ENCODE measurements around the gene SPPL3. TPM values are rescaled to one million over a fixed set of nuclear protein-coding genes. Genes with fewer than 3 reads are reported as not detected.

Gene SPPL3
- total and polyA plus RNA-seq, 8 donors = 5.0 to 63.4 (median 18.0) TPM

- no peak for DNase-seq
- intact Hi-C loops (cut with DNase I; ENCODE audit: low total_unique reads) = no loop called here
- Histone ChIP-seq H3K27me3 (no peaks in the 10 kb centered on the region), H3K36me3 (no peaks in the 10 kb centered on the region), H3K4me1 (peaks cover 19 to 82% (median 66%) of the 10 kb centered on the region in 4 donors), H3K4me3 (no peak overlapping the region), H3K9me3 (no peaks in the 10 kb centered on the region), H3K27ac (peak overlapping the region in 3 of 5 donors; percentile 3 to 61 (median 5))
- 67 to 77% (median 74%) methylated on average over 4 of the region's 4 CpGs for WGBS, 5 donors
- no peak for TF ChIP-seq POLR2A (IDR thresholded peaks at IDR 0.05)
These were observed 69.5 kb downstream of the SPPL3 start for GRCh38 chr12:120834489-120835303.

DNA sequence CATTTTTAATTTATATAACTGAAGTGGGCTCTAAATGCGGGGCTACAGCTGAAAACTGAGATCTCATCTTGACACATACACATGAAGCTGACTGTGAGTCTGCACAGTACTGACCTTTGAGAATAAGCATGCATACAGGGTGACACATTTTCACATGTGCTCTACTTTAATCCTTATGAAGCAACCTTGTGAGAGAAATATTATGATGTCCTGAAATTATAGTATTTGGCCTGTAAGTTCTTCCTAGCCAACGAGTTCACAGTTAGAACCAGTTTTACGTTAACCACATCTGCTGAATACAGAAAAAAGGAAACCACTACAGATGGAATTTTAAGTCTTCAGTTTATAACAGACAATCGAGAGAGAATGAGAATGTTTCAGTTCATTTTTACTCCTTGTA, 70.3 kb downstream of the SPPL3 start:
- intact Hi-C loops (cut with DNase I; ENCODE audit: low total_unique reads) = no loop called here
- peak overlapping the region in 3 of 5 donors; percentile 3 to 61 (median 5) for H3K27ac ChIP-seq
- DNase-seq = peak in 1 of 2 donors; percentile 27
- no peak overlapping the region for H3K4me3 ChIP-seq
- no peaks in the 10 kb centered on the region for H3K9me3 ChIP-seq
- TF ChIP-seq CTCF (IDR thresholded peaks at IDR 0.05) (no peak), EP300 (IDR thresholded peaks at IDR 0.05) (no peak), POLR2AphosphoS5 (IDR thresholded peaks at IDR 0.05) (peak; percentile 62 to 86 (median 74)), POLR2A (IDR thresholded peaks at IDR 0.05) (no peak)
- no peaks in the 10 kb centered on the region for H3K36me3 ChIP-seq
- peaks cover 24 to 90% (median 75%) of the 10 kb centered on the region in 4 donors for H3K4me1 ChIP-seq
- WGBS, 5 donors = 60 to 81% (median 74%) methylated on average over 4 of the region's 4 CpGs
- H3K27me3 ChIP-seq = no peaks in the 10 kb centered on the region

GRCh38 chr12:120832737-120833136, 71.4 kb downstream of the SPPL3 start:
- Histone ChIP-seq H3K4me1 (peaks cover 20 to 94% (median 80%) of the 10 kb centered on the region in 4 donors), H3K4me3 (no peak overlapping the region), H3K27ac (peak overlapping the region in 1 of 5 donors; percentile 61), H3K9me3 (no peaks in the 10 kb centered on the region), H3K36me3 (no peaks in the 10 kb centered on the region), H3K27me3 (no peaks in the 10 kb centered on the region)
- 90 to 97% (median 93%) methylated on average over 2 of the region's 2 CpGs for whole genome bisulfite sequencing, 5 donors
- TF ChIP-seq POLR2AphosphoS5 (IDR thresholded peaks at IDR 0.05) (no peak), CTCF (IDR thresholded peaks at IDR 0.05) (no peak), POLR2A (IDR thresholded peaks at IDR 0.05) (no peak), EP300 (IDR thresholded peaks at IDR 0.05) (no peak)
- intact Hi-C loops (cut with DNase I; ENCODE audit: low total_unique reads) = no loop called here
- DNase-seq = no peak

DNA sequence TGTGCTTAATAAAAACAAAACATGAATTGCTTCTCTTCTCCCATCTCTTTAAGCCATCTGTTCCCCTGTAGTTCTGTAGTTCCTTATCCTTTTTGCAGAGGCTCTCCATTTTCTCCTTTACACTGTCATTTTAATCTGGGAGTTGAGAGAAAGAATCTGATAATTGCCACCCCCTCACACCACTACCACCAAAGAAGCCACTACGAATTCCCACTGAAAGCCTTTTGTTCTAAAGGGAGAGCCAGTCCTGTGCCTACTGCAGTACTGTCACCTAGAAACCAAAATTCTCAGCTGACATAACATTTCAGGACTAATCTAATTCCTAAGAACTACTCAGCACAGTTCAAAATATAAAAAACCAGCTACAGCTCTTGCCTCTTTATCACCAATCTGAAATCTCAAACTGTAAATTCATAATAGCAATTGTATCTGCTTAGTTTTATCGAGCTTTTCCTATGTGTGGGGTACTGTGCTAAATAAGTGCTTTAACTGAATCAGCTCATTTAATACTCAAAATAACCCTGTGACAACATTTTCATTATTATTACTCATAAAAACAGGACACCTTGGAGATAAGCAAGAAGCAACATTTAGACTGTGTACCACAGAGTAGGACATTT, 72.4 kb downstream of the SPPL3 start:
- peaks cover 20 to 93% (median 76%) of the 10 kb centered on the region in 4 donors for H3K4me1 ChIP-seq
- DNase-seq = no peak
- H3K4me3 ChIP-seq = no peak overlapping the region
- intact Hi-C loops (cut with DNase I; ENCODE audit: low total_unique reads) = no loop called here
- H3K9me3 ChIP-seq = no peaks in the 10 kb centered on the region
- H3K36me3 ChIP-seq = no peaks in the 10 kb centered on the region
- no peak for TF ChIP-seq CTCF (IDR thresholded peaks at IDR 0.05)
- TF ChIP-seq POLR2A (IDR thresholded peaks at IDR 0.05) = no peak
- TF ChIP-seq POLR2AphosphoS5 (IDR thresholded peaks at IDR 0.05) = no peak
- TF ChIP-seq EP300 (IDR thresholded peaks at IDR 0.05) = no peak
- H3K27me3 ChIP-seq = no peaks in the 10 kb centered on the region
- peak overlapping the region in 1 of 5 donors; percentile 61 for H3K27ac ChIP-seq
- WGBS, 5 donors = 44 to 62% (median 58%) methylated on average over 2 of the region's 2 CpGs

Measured in stomach (tissue), 9 donors.